IPS-11a (cell line): Measurements from ENCODE around the gene S100A3.

ENCODE experiments used
- H3K4me3 ChIP-seq: one replicate; pipeline ENCODE4 v1.5.1; 2013; ENCODE audit warnings: low read depth, low read length, control low read depth

S100A3 gene

GRCh38 chr1:153515504-153516394, 33.3 kb downstream of the S100A3 start:
- no peak overlapping the region for H3K4me3 ChIP-seq

GRCh38 chr1:153513666-153514065, 35.4 kb downstream of the S100A3 start:
- H3K4me3 ChIP-seq: no peak overlapping the region

- no peak overlapping the region for H3K4me3 ChIP-seq
Measured at GRCh38 chr1:153513023-153513422, 36.0 kb downstream of the S100A3 start.

GRCh38 chr1:153510984-153511410, 38.1 kb downstream of the S100A3 start:
- no peak overlapping the region for H3K4me3 ChIP-seq

- H3K4me3 ChIP-seq: no peak overlapping the region
Measured at GRCh38 chr1:153509729-153510354, 39.2 kb downstream of the S100A3 start.

- H3K4me3 ChIP-seq: no peak overlapping the region
Measured at GRCh38 chr1:153509036-153509435, 40.0 kb downstream of the S100A3 start.

- H3K4me3 ChIP-seq: no peak overlapping the region
Measured at GRCh38 chr1:153507926-153508583, 41.0 kb downstream of the S100A3 start.

GRCh38 chr1:153506831-153507413, 42.1 kb downstream of the S100A3 start:
- H3K4me3 ChIP-seq: no peak overlapping the region

- H3K4me3 ChIP-seq: no peak overlapping the region
Measured at GRCh38 chr1:153506386-153506785, 42.7 kb downstream of the S100A3 start.

GRCh38 chr1:153505576-153505975, 43.5 kb downstream of the S100A3 start:
- no peak overlapping the region for H3K4me3 ChIP-seq

- no peak overlapping the region for H3K4me3 ChIP-seq
Measured at GRCh38 chr1:153503766-153504165, 45.3 kb downstream of the S100A3 start.

- no peak overlapping the region for H3K4me3 ChIP-seq
Measured at GRCh38 chr1:153498746-153499145, 50.3 kb downstream of the S100A3 start.
